ENCODE measurements around the gene TRIP13. TPM values are rescaled to one million over a fixed set of nuclear protein-coding genes. Genes with fewer than 3 reads are reported as not detected.

Gene TRIP13
- total and polyA plus RNA-seq, 9 of the 15 experiments (the other 6 are each of a cell fraction or from before 2014, with no cell fraction given) = 24.1 to 116 (median 53.2) TPM

DNA sequence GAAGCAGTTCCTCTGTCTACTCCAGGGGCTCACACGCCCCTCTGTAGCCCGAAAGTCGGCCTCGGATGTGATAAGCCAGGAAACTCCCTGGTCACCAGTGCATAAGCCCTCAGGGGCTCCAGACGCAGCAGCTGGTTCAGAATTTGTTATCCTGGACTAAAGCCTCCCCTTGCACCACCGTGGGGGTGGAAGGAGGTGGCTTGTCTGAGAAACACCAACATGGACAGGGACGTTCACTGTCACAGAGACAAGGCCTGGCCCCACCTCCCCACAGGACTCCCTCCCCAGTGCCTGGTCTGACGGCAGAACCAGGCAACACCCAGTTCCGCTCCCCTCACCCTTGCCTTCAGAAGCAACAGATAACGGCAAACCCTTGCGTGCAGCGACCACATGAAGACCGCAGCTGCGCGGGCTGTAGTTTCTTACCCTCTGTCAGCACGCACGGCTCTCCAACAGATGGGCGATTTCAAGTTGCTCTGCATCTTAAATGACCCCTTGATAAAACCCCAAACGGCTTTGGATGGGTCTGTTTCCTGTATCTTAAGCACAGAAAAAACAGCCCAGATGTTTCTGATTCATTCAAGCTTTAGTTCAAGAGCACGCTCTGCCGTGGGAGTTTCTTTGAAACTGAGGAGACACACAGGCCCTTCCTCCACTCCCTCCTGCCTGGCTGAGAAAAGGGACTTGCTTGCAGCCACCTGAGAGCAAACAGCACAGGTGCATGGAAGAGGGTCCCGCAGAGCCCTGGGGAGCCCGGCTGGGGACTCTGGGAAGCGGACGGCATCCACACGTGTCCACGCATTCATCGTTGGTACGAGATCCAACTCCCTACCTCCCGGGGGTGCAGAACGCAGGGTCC lies 71.2 kb downstream of the TRIP13 start:
- DNase-seq (ENCODE audit: extremely low read depth in 1 of 4, low spot score in 3 of 4) (peak; percentile 77 to 85 (median 82)), ATAC-seq (peak; percentile 93), FAIRE-seq (peak; percentile 94)
- H3K27ac ChIP-seq (ENCODE audit: extremely low read depth, low read depth, low read length) = no peak overlapping the region
- H3K36me3 ChIP-seq (ENCODE audit: control insufficient read depth, insufficient read depth, low read length) = no peaks in the 10 kb centered on the region
- no peaks in the 10 kb centered on the region for H3K9me1 ChIP-seq (ENCODE audit: control insufficient read depth, insufficient read depth, low read length)
- H3K4me2 ChIP-seq (ENCODE audit: insufficient read depth, low read length) = peak overlapping the region; percentile 45
- H2AFZ ChIP-seq (ENCODE audit: low read depth, low read length) = peak overlapping the region; percentile 69
- ChIA-PET POLR2A (interaction anchor here (1.1 kb wide), 1 partner anchor 17 kb away, joined by 3 read pairs; no protein-coding TSS in a partner anchor), CTCF (ENCODE audit: low intra/inter-chr PET ratio) (interaction anchor here (0.6 kb wide), 1 partner anchor 20 kb away, joined by 3 read pairs; no protein-coding TSS in a partner anchor)
- H4K20me1 ChIP-seq (replicated peaks; ENCODE audit: control insufficient read depth, insufficient read depth, low read length) = 0 out of 2 replicates have a peak, but pooled peaks cover 8% of the 10 kb centered on the region
- peaks cover 19 to 61% of the 10 kb centered on the region in 2 experiments; a peak in 4 of 5 replicates for H3K27me3 ChIP-seq (ENCODE audit: control insufficient read depth in 2 of 2, insufficient read depth in 2 of 2, low read length in 2 of 2)
- WGBS (ENCODE audit: insufficient coverage, low coverage, missing lambda C conversion rate) = 20% methylated on average over 31 of the region's 31 CpGs
- intact Hi-C loops (cut with micrococcal nuclease) (no loop called here), in situ Hi-C loops (cut with MboI) (no loop called here)
- H3K79me2 ChIP-seq (ENCODE audit: control insufficient read depth, insufficient read depth, low read length) = no peaks in the 10 kb centered on the region
- H3K4me3 ChIP-seq = no peak overlapping the region
- H3K4me1 ChIP-seq (replicated peaks in 1 of 2; ENCODE audit: control insufficient read depth in 2 of 2, insufficient read depth in 2 of 2, low read length in 2 of 2) = peaks cover 18 to 62% of the 10 kb centered on the region in 2 experiments
- peak overlapping the region in 1 of 2 experiments; percentile 57; a peak in 2 of 4 replicates for H3K9ac ChIP-seq (ENCODE audit: insufficient read depth in 1 of 2, low read depth in 2 of 2, low read length in 2 of 2)
- BruUV-seq (replicated peaks) = no TSS peak
- no peaks in the 10 kb centered on the region for H3K9me3 ChIP-seq (replicated peaks; ENCODE audit: control insufficient read depth, insufficient read depth, low read depth, low read length)
- TF ChIP-seq ADNP (tag; IDR thresholded peaks at IDR 0.05) (no peak), THRAP3 (IDR thresholded peaks at IDR 0.05; ENCODE audit: borderline replicate concordance) (no peak), YY1 (IDR thresholded peaks at IDR 0.05; ENCODE audit: borderline replicate concordance in 1 of 3, control insufficient read depth in 1 of 3, extremely low read depth in 1 of 3, insufficient read depth in 3 of 3, insufficient read length in 1 of 3, insufficient replicate concordance in 2 of 3, low read depth in 1 of 3, low read length in 2 of 3) (no peak), HEY1 (CRISPR knock-in tag; IDR thresholded peaks at IDR 0.05; ENCODE audit: borderline replicate concordance) (no peak), PHF21A (IDR thresholded peaks at IDR 0.05; ENCODE audit: borderline replicate concordance, low read depth) (no peak), HLTF (IDR thresholded peaks at IDR 0.05) (no peak), NFYB (IDR thresholded peaks at IDR 0.05; ENCODE audit: extremely low read depth, insufficient read length) (no peak), BCL6 (CRISPR knock-in tag; IDR thresholded peaks at IDR 0.05) (no peak), KDM4B (IDR thresholded peaks at IDR 0.05; ENCODE audit: borderline replicate concordance in 2 of 2, low read depth in 1 of 2) (no peak), IRF2 (CRISPR knock-in tag; IDR thresholded peaks at IDR 0.05) (no peak), ZNF436 (CRISPR knock-in tag; IDR thresholded peaks at IDR 0.05) (no peak), SETDB1 (IDR thresholded peaks at IDR 0.05; ENCODE audit: low read length) (no peak)
- TF ChIP-seq, protein P1, sequence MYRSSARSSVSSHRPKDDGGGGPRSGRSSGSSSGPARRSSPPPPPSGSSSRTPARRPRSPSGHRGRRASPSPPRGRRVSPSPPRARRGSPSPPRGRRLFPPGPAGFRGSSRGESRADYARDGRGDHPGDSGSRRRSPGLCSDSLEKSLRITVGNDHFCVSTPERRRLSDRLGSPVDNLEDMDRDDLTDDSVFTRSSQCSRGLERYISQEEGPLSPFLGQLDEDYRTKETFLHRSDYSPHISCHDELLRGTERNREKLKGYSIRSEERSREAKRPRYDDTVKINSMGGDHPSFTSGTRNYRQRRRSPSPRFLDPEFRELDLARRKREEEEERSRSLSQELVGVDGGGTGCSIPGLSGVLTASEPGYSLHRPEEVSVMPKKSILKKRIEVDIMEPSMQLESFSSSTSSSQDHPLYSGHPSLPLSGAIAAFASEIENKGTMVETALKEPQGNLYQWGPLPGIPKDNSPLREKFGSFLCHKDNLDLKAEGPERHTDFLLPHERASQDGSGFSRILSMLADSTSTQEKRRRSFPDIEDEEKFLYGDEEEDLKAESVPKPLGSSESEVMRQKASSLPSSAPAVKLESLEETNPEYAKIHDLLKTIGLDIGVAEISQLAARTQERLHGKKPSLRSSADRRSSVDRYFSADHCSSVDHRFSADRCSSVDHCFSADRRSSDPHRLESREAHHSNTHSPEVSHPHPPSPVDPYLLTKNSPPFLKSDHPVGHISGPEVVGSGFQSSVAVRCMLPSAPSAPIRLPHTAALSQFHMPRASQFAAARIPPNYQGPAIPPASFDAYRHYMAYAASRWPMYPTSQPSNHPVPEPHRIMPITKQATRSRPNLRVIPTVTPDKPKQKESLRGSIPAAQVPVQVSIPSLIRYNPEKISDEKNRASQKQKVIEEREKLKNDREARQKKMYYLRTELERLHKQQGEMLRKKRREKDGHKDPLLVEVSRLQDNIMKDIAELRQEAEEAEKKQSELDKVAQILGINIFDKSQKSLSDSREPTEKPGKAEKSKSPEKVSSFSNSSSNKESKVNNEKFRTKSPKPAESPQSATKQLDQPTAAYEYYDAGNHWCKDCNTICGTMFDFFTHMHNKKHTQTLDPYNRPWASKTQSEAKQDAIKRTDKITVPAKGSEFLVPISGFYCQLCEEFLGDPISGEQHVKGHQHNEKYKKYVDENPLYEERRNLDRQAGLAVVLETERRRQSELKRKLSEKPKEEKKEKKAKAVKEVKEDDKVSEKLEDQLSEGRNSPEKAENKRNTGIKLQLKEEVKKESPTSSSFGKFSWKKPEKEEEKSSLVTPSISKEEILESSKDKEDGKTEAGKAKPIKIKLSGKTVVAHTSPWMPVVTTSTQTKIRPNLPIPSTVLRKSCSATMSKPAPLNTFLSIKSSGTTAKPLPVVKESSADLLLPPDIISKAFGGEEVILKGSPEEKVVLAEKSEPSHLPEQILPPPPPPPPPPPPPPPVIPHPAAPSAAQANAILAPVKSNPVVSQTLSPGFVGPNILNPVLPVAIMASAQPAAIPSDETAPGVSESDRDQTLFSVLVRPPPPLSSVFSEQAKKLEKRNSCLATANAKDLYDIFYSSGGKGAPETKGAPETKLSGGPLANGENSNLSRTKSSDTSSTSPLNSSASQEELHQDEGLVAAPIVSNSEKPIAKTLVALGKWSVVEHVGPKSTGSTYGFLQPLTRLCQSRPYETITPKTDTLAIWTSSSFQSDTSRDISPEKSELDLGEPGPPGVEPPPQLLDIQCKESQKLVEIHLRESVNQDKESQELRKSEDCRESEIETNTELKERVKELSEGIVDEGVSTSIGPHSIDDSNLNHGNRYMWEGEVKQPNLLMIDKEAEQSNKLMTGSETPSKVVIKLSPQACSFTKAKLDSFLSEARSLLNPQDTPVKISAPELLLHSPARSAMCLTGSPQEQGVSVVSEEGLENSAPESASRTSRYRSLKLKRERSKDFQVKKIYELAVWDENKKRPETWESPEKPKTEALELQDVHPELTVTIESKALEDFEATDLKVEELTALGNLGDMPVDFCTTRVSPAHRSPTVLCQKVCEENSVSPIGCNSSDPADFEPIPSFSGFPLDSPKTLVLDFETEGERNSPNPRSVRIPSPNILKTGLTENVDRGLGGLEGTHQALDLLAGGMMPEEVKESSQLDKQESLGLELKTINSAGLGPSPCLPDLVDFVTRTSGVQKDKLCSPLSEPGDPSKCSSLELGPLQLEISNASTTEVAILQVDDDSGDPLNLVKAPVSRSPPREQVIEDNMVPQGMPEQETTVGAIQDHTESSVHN (IDR thresholded peaks at IDR 0.05; ENCODE audit: borderline replicate concordance in 1 of 2, low read depth in 1 of 2) = no peak

Measured in K562 (cell line).